GM10248 (cell line): ENCODE measurements around the gene CECR2.

Experiments used
- CTCF ChIA-PET: fragments of 300-600 bp; sonication (Branson Sonifier 250); formaldehyde crosslinking; extraction: SDS; loops from one replicate; lab custom pipeline; 2021; ENCODE audit warnings: antibody characterized with exemption; lab: Yijun Ruan, JAX
- POLR2A ChIA-PET: fragments of 350-650 bp; sonication (Branson Sonifier 250); formaldehyde crosslinking; extraction: SDS; loops from one replicate; lab custom pipeline; 2020; ENCODE audit warnings: antibody characterized with exemption; lab: Yijun Ruan, JAX
- DNase-seq: peaks from one replicate; pipeline ENCODE4 v3.0.0; 2012; ENCODE audit errors: extremely low spot score
- CTCF ChIP-seq: IDR thresholded peaks from 2 replicates; pipeline ENCODE4 v1.5.1; 2012; ENCODE audit warnings: mild to moderate bottlenecking, low read depth; ENCODE audit errors: extremely low read depth, missing control alignments, control extremely low read depth

The CECR2 gene

GRCh38 chr22:17376950-17377349, 7.7 kb downstream of the CECR2 start:
- no peak for DNase-seq
- CTCF ChIA-PET = interaction anchor here (1.7 kb wide), 1 partner anchor 16 kb away, joined by 5 read pairs; no protein-coding TSS in a partner anchor
- POLR2A ChIA-PET = no interaction called here
- TF ChIP-seq CTCF = no peak

GRCh38 chr22:17379944-17380343, 10.7 kb downstream of the CECR2 start:
- POLR2A ChIA-PET = no interaction called here
- CTCF ChIA-PET = no interaction called here

GRCh38 chr22:17380359-17381087, 11.3 kb downstream of the CECR2 start:
- no peak for TF ChIP-seq CTCF
- no peak for DNase-seq
- CTCF ChIA-PET = no interaction called here
- POLR2A ChIA-PET = no interaction called here

More at GRCh38 chr22:17379944-17380343, 10.7 kb downstream of the CECR2 start:
- no peak for DNase-seq
- TF ChIP-seq CTCF = no peak

GRCh38 chr22:17381192-17381913, 12.1 kb downstream of the CECR2 start:
- POLR2A ChIA-PET = no interaction called here
- DNase-seq = no peak
- CTCF ChIA-PET = no interaction called here
- no peak for TF ChIP-seq CTCF

GRCh38 chr22:17384612-17385330, 15.5 kb downstream of the CECR2 start:
- no peak for DNase-seq
- CTCF ChIA-PET = no interaction called here
- no peak for TF ChIP-seq CTCF
- POLR2A ChIA-PET = no interaction called here

- POLR2A ChIA-PET = no interaction called here
Observed at GRCh38 chr22:17387356-17387755, 18.1 kb downstream of the CECR2 start.

More at GRCh38 chr22:17387356-17387755, 18.1 kb downstream of the CECR2 start:
- no peak for DNase-seq
- CTCF ChIA-PET = interaction anchor here (0.8 kb wide), 1 partner anchor 21 kb away, joined by 3 read pairs; no protein-coding TSS in a partner anchor
- TF ChIP-seq CTCF = no peak
